Neural progenitor cell (in vitro differentiated cells): ENCODE measurements around the gene USP31. TPM values are rescaled to one million over a fixed set of nuclear protein-coding genes. Genes with fewer than 3 reads are reported as not detected.
A peak's percentile ranks its signal among the peaks of the same experiment; 100 is the strongest.

ENCODE experiments used
- DNase-seq: peaks from one replicate; pipeline ENCODE4 v3.0.0-alpha.2; 2016; ENCODE audit warnings: low spot score
- H2AFZ ChIP-seq: fragments of 200-600 bp; sonication (generic); replicated peaks from 2 replicates; pipeline ENCODE4 v1.6.1; 2016; ENCODE audit warnings: antibody characterized with exemption
- H3F3A ChIP-seq: fragments of 200-600 bp; sonication (generic); 2 replicates; pipeline ENCODE4 v1.6.1; 2016; ENCODE audit warnings: antibody characterized with exemption, low read depth
- H3K27ac ChIP-seq: fragments of 200-600 bp; sonication (generic); 2 replicates; pipeline ENCODE4 v1.5.1; 2016; ENCODE audit warnings: mild to moderate bottlenecking
- H3K27me3 ChIP-seq: fragments of 200-600 bp; sonication (generic); 2 replicates; pipeline ENCODE4 v1.6.1; 2016; ENCODE audit warnings: mild to moderate bottlenecking, moderate library complexity
- H3K36me3 ChIP-seq: fragments of 200-600 bp; sonication (generic); 2 replicates; pipeline ENCODE4 v1.5.1; 2016
- H3K4me1 ChIP-seq: fragments of 200-600 bp; sonication (generic); 2 replicates; pipeline ENCODE4 v1.6.1; 2016; ENCODE audit warnings: mixed run types
- H3K4me2 ChIP-seq: fragments of 200-600 bp; sonication (generic); 2 replicates; pipeline ENCODE4 v1.6.1; 2016
- H3K4me3 ChIP-seq: fragments of 200-600 bp; sonication (generic); 2 replicates; pipeline ENCODE4 v1.5.1; 2016
- H3K79me2 ChIP-seq: fragments of 200-600 bp; sonication (generic); 2 replicates; pipeline ENCODE4 v1.6.1; 2016; ENCODE audit warnings: low read depth
- H3K9ac ChIP-seq: fragments of 200-600 bp; sonication (generic); 2 replicates; pipeline ENCODE4 v1.6.1; 2016
- H3K9me3 ChIP-seq: fragments of 200-600 bp; sonication (generic); 2 replicates; pipeline ENCODE4 v1.5.1; 2016; ENCODE audit warnings: low read depth
- H4K20me1 ChIP-seq: fragments of 200-600 bp; sonication (generic); 2 replicates; pipeline ENCODE4 v1.6.1; 2016; ENCODE audit warnings: low read depth
- H3K27ac Mint-ChIP-seq: 3 replicates; pipeline ENCODE4 v1.8.0; 2021; ENCODE audit warnings: mixed read lengths
- H3K27me3 Mint-ChIP-seq: 2 replicates; pipeline ENCODE4 v1.8.0; 2022; ENCODE audit warnings: low read depth, mild to moderate bottlenecking, inconsistent platforms, moderate library complexity, mixed read lengths; ENCODE audit not compliant: insufficient read depth
- H3K36me3 Mint-ChIP-seq: 3 replicates; pipeline ENCODE4 v1.8.0; 2021; ENCODE audit warnings: mixed read lengths
- H3K4me1 Mint-ChIP-seq: 3 replicates; pipeline ENCODE4 v1.8.0; 2021; ENCODE audit warnings: mixed read lengths
- H3K4me3 Mint-ChIP-seq: 3 replicates; pipeline ENCODE4 v1.8.0; 2021; ENCODE audit warnings: mild to moderate bottlenecking, moderate library complexity, mixed read lengths
- H3K9me3 Mint-ChIP-seq: 3 replicates; pipeline ENCODE4 v1.8.0; 2020; ENCODE audit warnings: mixed read lengths
- CTCF ChIP-seq: fragments of 200-600 bp; sonication (generic); IDR thresholded peaks from 2 replicates; pipeline ENCODE4 v1.5.1; 2017; ENCODE audit warnings: antibody characterized with exemption, mild to moderate bottlenecking
- EZH2 ChIP-seq: fragments of 200-600 bp; sonication (generic); IDR thresholded peaks from 2 replicates; pipeline ENCODE4 v1.6.1; 2017; ENCODE audit warnings: antibody characterized with exemption, mild to moderate bottlenecking, moderate library complexity
- EZH2phosphoT487 ChIP-seq: fragments of 200-600 bp; sonication (generic); IDR thresholded peaks from 2 replicates; pipeline ENCODE4 v1.6.1; 2017; ENCODE audit warnings: antibody characterized with exemption
- total RNA-seq: library from RNA; depleted of rRNA; stranded (reverse); fragments of >200 nt; gene quantifications from 2 replicates; pipeline ENCODE4 v1.2.3, GENCODE V29; 2015; ENCODE audit warnings: low replicate concordance

Gene USP31
- total RNA-seq, 1 donor from 2014 or later, result 9.0 TPM

GRCh38 chr16:23074423-23074822 is 74.8 kb downstream of the USP31 start:
- peaks cover 21% of the 10 kb centered on the region for H3K36me3 Mint-ChIP-seq

DNA sequence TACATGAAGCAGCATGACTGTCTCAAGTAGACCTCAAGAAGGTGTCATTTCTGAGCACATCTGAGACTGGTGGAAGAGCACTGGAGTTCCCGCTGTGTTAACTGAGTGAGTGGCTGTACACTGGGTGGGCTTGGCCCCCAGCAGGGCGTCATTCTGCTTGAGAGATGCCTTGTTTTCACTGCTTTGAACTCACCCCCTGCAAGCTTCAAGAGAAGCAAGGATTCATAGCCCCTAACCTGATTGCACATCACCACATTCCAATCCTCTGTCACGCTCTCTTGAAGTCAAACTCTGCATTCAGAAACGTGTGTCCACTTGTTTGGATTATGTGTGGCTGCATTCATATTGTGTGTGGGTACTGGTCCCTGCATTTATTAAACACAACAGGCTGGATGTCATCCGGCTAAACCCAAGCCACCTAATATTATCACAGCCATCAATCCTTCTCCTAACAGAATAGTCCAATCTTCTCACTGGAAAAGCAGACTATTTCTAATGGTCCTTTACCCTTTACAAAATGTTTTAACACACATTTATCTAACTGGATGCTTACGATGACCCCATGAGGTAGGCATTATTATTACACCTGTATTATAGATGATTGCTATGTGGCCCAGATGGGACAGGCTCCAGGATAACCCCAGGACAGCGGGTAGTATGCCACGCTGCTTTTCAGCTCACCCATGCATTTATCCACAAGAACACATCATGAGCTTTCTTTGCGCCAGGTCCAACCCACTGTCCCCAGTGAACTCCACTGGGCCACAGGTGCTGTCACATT is 76.3 kb downstream of the USP31 start:
- Mint-ChIP-seq H3K4me3 (no peak overlapping the region), H3K4me1 (peaks cover 25% of the 10 kb centered on the region), H3K36me3 (peaks cover 25% of the 10 kb centered on the region), H3K9me3 (no peaks in the 10 kb centered on the region), H3K27me3 (peaks cover 3% of the 10 kb centered on the region), H3K27ac (peak overlapping the region; percentile 66)
- DNase-seq, result peak; percentile 11
- no peaks in the 10 kb centered on the region for H3K4me1 ChIP-seq
- peaks cover 5% of the 10 kb centered on the region for H4K20me1 ChIP-seq
- no peak overlapping the region for H3K9ac ChIP-seq
- no peak overlapping the region for H3K4me3 ChIP-seq
- no peaks in the 10 kb centered on the region for H3K79me2 ChIP-seq
- H3K9me3 ChIP-seq, result no peaks in the 10 kb centered on the region
- H3K27ac ChIP-seq, result no peak overlapping the region
- no peak overlapping the region for H2AFZ ChIP-seq
- no peaks in the 10 kb centered on the region for H3F3A ChIP-seq
- H3K4me2 ChIP-seq, result no peak overlapping the region
- TF ChIP-seq EZH2phosphoT487 (no peak), EZH2 (no peak), CTCF (no peak)
- no peaks in the 10 kb centered on the region for H3K27me3 ChIP-seq
- no peaks in the 10 kb centered on the region for H3K36me3 ChIP-seq

More at GRCh38 chr16:23074423-23074822, 74.8 kb downstream of the USP31 start:
- H3K4me3 ChIP-seq, result no peak overlapping the region
- Mint-ChIP-seq H3K9me3 (no peaks in the 10 kb centered on the region), H3K27ac (no peak overlapping the region), H3K4me3 (no peak overlapping the region), H3K4me1 (peaks cover 25% of the 10 kb centered on the region), H3K27me3 (no peaks in the 10 kb centered on the region)
- H3K79me2 ChIP-seq, result no peaks in the 10 kb centered on the region
- no peak for TF ChIP-seq EZH2phosphoT487
- TF ChIP-seq EZH2, result no peak
- TF ChIP-seq CTCF, result no peak
- H4K20me1 ChIP-seq, result peaks cover 5% of the 10 kb centered on the region
- no peak overlapping the region for H3K27ac ChIP-seq
- no peaks in the 10 kb centered on the region for H3K27me3 ChIP-seq
- H3K9ac ChIP-seq, result no peak overlapping the region
- DNase-seq, result no peak
- H3K36me3 ChIP-seq, result no peaks in the 10 kb centered on the region
- no peak overlapping the region for H2AFZ ChIP-seq
- H3F3A ChIP-seq, result no peaks in the 10 kb centered on the region
- H3K9me3 ChIP-seq, result no peaks in the 10 kb centered on the region
- H3K4me1 ChIP-seq, result no peaks in the 10 kb centered on the region
- no peak overlapping the region for H3K4me2 ChIP-seq

DNA sequence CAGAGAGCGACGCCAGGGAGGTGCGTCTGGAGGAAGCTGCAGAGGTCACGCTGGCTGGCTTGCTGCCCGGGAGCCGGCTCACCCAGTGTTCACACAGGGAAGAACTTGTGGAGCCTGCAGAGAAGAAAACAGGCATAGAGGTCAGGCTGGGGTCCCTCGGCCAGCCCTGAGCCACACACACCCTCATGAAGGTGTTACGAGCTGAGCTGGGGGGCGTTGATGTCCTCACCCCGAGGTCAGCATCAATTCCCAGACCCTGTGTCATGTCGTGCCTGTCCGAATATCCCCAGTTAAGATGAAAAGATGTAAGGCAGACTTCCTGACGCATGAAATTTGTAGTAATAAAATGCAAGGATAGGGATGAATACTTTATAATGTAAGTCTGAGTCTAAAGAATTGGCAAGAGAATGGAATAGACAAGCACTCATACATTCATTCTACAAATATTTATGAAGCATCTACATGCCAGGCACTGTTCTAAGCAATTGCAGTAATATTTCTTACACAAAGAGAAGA is 77.1 kb downstream of the USP31 start:
- no peaks in the 10 kb centered on the region for H3K27me3 ChIP-seq
- no peak overlapping the region for H3K4me2 ChIP-seq
- H3K36me3 Mint-ChIP-seq, result peaks cover 30% of the 10 kb centered on the region
- no peak overlapping the region for H3K4me3 ChIP-seq
- no peak overlapping the region for H3K27ac Mint-ChIP-seq
- DNase-seq, result no peak
- peaks cover 5% of the 10 kb centered on the region for H4K20me1 ChIP-seq
- no peak overlapping the region for H3K4me3 Mint-ChIP-seq
- no peak overlapping the region for H3K27ac ChIP-seq
- no peaks in the 10 kb centered on the region for H3K36me3 ChIP-seq
- no peak overlapping the region for H3K9ac ChIP-seq
- peaks cover 3% of the 10 kb centered on the region for H3K27me3 Mint-ChIP-seq
- TF ChIP-seq EZH2 (no peak), CTCF (no peak), EZH2phosphoT487 (no peak)
- H3K9me3 Mint-ChIP-seq, result no peaks in the 10 kb centered on the region
- H3F3A ChIP-seq, result no peaks in the 10 kb centered on the region
- H3K4me1 Mint-ChIP-seq, result peaks cover 22% of the 10 kb centered on the region
- no peaks in the 10 kb centered on the region for H3K4me1 ChIP-seq
- no peaks in the 10 kb centered on the region for H3K79me2 ChIP-seq
- H3K9me3 ChIP-seq, result no peaks in the 10 kb centered on the region
- no peak overlapping the region for H2AFZ ChIP-seq
